ENCODE measurements around the gene ZP3.
"Not testable (repeated sequence)": the region's sequence is repeated elsewhere in the genome, so short reads cannot be mapped to it uniquely, and the experiment has no call there.

The ZP3 gene

GRCh38 chr7:76403780-76404494 is 20.8 kb upstream of the ZP3 start:
- in situ Hi-C loops (cut with HindIII; ENCODE audit: low sequenced_read_pairs), result no loop called here

GRCh38 chr7:76405738-76406137 is 19.0 kb upstream of the ZP3 start:
- in situ Hi-C loops (cut with HindIII; ENCODE audit: low sequenced_read_pairs), result no loop called here

GRCh38 chr7:76407718-76408117 is 17.0 kb upstream of the ZP3 start:
- in situ Hi-C loops (cut with HindIII; ENCODE audit: low sequenced_read_pairs), result no loop called here

- in situ Hi-C loops (cut with HindIII; ENCODE audit: low sequenced_read_pairs), result no loop called here
Measured at GRCh38 chr7:76408121-76408560, 16.6 kb upstream of the ZP3 start.

- in situ Hi-C loops (cut with HindIII; ENCODE audit: low sequenced_read_pairs), result no loop called here
Measured at GRCh38 chr7:76409537-76409936, 15.2 kb upstream of the ZP3 start, which contains the start of gene SSC4D. Gene SSC4D, minus strand, starts transcription at chr7:76409697. Its CDS starts 5,258 bp downstream, at chr7:76404439.

GRCh38 chr7:76411626-76412025 is 13.1 kb upstream of the ZP3 start:
- in situ Hi-C loops (cut with HindIII; ENCODE audit: low sequenced_read_pairs), result no loop called here

- in situ Hi-C loops (cut with HindIII; ENCODE audit: low sequenced_read_pairs), result no loop called here
Measured at GRCh38 chr7:76412249-76412648, 12.5 kb upstream of the ZP3 start.

GRCh38 chr7:76417654-76418310 is 7.0 kb upstream of the ZP3 start:
- in situ Hi-C loops (cut with HindIII; ENCODE audit: low sequenced_read_pairs), result not testable (repeated sequence)

- in situ Hi-C loops (cut with HindIII; ENCODE audit: low sequenced_read_pairs), result loop anchor here (10.0 kb wide), 1 partner anchor 96 kb away; no protein-coding TSS in a partner anchor
Measured at GRCh38 chr7:76421097-76421496, 3.7 kb upstream of the ZP3 start.

GRCh38 chr7:76423666-76424412 is 911 bp upstream of the ZP3 start:
- in situ Hi-C loops (cut with HindIII; ENCODE audit: low sequenced_read_pairs), result loop anchor here (10.0 kb wide), 1 partner anchor 99 kb away; no protein-coding TSS in a partner anchor

- in situ Hi-C loops (cut with HindIII; ENCODE audit: low sequenced_read_pairs), result loop anchor here (10.0 kb wide), 1 partner anchor 100 kb away; no protein-coding TSS in a partner anchor
Measured at GRCh38 chr7:76425156-76425555, 406 bp downstream of the ZP3 start.

GRCh38 chr7:76425558-76425957 is 808 bp downstream of the ZP3 start:
- in situ Hi-C loops (cut with HindIII; ENCODE audit: low sequenced_read_pairs), result loop anchor here (10.0 kb wide), 1 partner anchor 101 kb away; no protein-coding TSS in a partner anchor

- in situ Hi-C loops (cut with HindIII; ENCODE audit: low sequenced_read_pairs), result loop anchor here (10.0 kb wide), 1 partner anchor 101 kb away; no protein-coding TSS in a partner anchor
Measured at GRCh38 chr7:76426246-76426645, 1.5 kb downstream of the ZP3 start.

- in situ Hi-C loops (cut with HindIII; ENCODE audit: low sequenced_read_pairs), result loop anchor here (10.0 kb wide), 1 partner anchor 103 kb away; no protein-coding TSS in a partner anchor
Measured at GRCh38 chr7:76427635-76428034, 2.9 kb downstream of the ZP3 start.

- in situ Hi-C loops (cut with HindIII; ENCODE audit: low sequenced_read_pairs), result loop anchor here (10.0 kb wide), 1 partner anchor 103 kb away; no protein-coding TSS in a partner anchor
Measured at GRCh38 chr7:76428149-76428823, 3.5 kb downstream of the ZP3 start.

GRCh38 chr7:76428868-76429805 is 4.4 kb downstream of the ZP3 start:
- in situ Hi-C loops (cut with HindIII; ENCODE audit: low sequenced_read_pairs), result loop anchor here (10.0 kb wide), 1 partner anchor 104 kb away; no protein-coding TSS in a partner anchor

GRCh38 chr7:76430211-76430610 is 5.5 kb downstream of the ZP3 start:
- in situ Hi-C loops (cut with HindIII; ENCODE audit: low sequenced_read_pairs), result no loop called here

GRCh38 chr7:76430836-76431235 is 6.1 kb downstream of the ZP3 start:
- in situ Hi-C loops (cut with HindIII; ENCODE audit: low sequenced_read_pairs), result no loop called here

GRCh38 chr7:76437873-76438272 is 13.1 kb downstream of the ZP3 start:
- in situ Hi-C loops (cut with HindIII; ENCODE audit: low sequenced_read_pairs), result not testable (repeated sequence)
